H1 (cell line): Measurements from ENCODE around the gene LYRM4. TPM values are rescaled to one million over a fixed set of nuclear protein-coding genes. Genes with fewer than 3 reads are reported as not detected.

Source experiments
- CBX8 ChIP-seq: fragments of 300-800, 300-1000 bp; sonication (generic); IDR thresholded peaks from 2 replicates; pipeline ENCODE4 v1.7.1; 2016; ENCODE audit warnings: low read depth, low read length, borderline replicate concordance
- KDM4A ChIP-seq: IDR thresholded peaks from one replicate; pipeline ENCODE4 v1.7.1; 2012; ENCODE audit warnings: low read depth, mild to moderate bottlenecking, moderate library complexity, low read length, inconsistent platforms; ENCODE audit not compliant: severe bottlenecking
- SIRT6 ChIP-seq: IDR thresholded peaks from one replicate; pipeline ENCODE4 v1.7.1; 2012; ENCODE audit warnings: low read length, inconsistent platforms
- TCF12 ChIP-seq: IDR thresholded peaks from 2 replicates; pipeline ENCODE4 v1.6.1; 2011; ENCODE audit warnings: low read depth, mild to moderate bottlenecking, low read length
- polyA plus RNA-seq, 7 experiments: library from polyadenylated mRNA; depleted of rRNA in 3 of 7; stranded (reverse) in 5 of 7; unstranded in 2 of 7; fragments of >200 nt in 5 of 7; fragments of 200-250 nt in 2 of 7; gene quantifications; 1 replicate in 5 of 7; 2 replicates in 1 of 7; 4 replicates in 1 of 7; pipeline versions ENCODE4 v1.2.1 to v1.2.3, GENCODE V29; 2011 to 2013; ENCODE audit warnings: missing spikeins in 2 of 7, mixed read lengths in 2 of 7
- total RNA-seq: library from RNA; stranded (reverse); fragmentation: NEBNext Ultra II Directional; extraction: Animal tissue kit (Norgen Biotek cat#: 25700); gene quantifications from 2 replicates; pipeline ENCODE4 v1.2.1, GENCODE V29; 2021
- TF ChIP-seq, protein P1 (sequence below), 3 experiments: IDR thresholded peaks; 1 replicate in 2 of 3; 2 replicates in 1 of 3; pipeline versions ENCODE4 v1.5.1 to v1.6.1; 2011; ENCODE audit warnings: low read length in 3 of 3, mild to moderate bottlenecking in 3 of 3, inconsistent platforms in 2 of 3, low read depth in 1 of 3, moderate library complexity in 1 of 3; ENCODE audit not compliant: insufficient read depth in 1 of 3; ENCODE audit errors: control extremely low read depth in 1 of 3

The LYRM4 gene
- total and polyA plus RNA-seq, 2 of the 8 experiments (the other 6 are each of a cell fraction or from before 2014, with no cell fraction given), result 56.6 to 62.8 TPM

GRCh38 chr6:5294392-5295211 is 33.9 kb upstream of the LYRM4 start (continued):
- TF ChIP-seq, protein P1, sequence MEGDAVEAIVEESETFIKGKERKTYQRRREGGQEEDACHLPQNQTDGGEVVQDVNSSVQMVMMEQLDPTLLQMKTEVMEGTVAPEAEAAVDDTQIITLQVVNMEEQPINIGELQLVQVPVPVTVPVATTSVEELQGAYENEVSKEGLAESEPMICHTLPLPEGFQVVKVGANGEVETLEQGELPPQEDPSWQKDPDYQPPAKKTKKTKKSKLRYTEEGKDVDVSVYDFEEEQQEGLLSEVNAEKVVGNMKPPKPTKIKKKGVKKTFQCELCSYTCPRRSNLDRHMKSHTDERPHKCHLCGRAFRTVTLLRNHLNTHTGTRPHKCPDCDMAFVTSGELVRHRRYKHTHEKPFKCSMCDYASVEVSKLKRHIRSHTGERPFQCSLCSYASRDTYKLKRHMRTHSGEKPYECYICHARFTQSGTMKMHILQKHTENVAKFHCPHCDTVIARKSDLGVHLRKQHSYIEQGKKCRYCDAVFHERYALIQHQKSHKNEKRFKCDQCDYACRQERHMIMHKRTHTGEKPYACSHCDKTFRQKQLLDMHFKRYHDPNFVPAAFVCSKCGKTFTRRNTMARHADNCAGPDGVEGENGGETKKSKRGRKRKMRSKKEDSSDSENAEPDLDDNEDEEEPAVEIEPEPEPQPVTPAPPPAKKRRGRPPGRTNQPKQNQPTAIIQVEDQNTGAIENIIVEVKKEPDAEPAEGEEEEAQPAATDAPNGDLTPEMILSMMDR (IDR thresholded peaks at IDR 0.05; ENCODE audit: control extremely low read depth in 1 of 3, insufficient read depth in 1 of 3, low read depth in 1 of 3, low read length in 3 of 3), result no peak
- TF ChIP-seq KDM4A (no peak), TCF12 (no peak), CBX8 (no peak), SIRT6 (no peak)
